Trophoblast cell (in vitro differentiated cells and primary cell): ENCODE results near the gene ST3GAL2.

ENCODE experiments used
- DNase-seq, 2 donors: peaks; one replicate each; pipeline ENCODE4 v3.0.0-alpha.2; 2016
- H2AFZ ChIP-seq: 2 replicates; pipeline ENCODE4 v1.6.1; 2013; ENCODE audit warnings: low read length, moderate library complexity, mild to moderate bottlenecking; ENCODE audit not compliant: insufficient read depth, poor library complexity
- H2AK5ac ChIP-seq: 2 replicates; pipeline ENCODE4 v1.6.1; 2013; ENCODE audit warnings: mild to moderate bottlenecking, low read length
- H2BK120ac ChIP-seq: 2 replicates; pipeline ENCODE4 v1.6.1; 2013; ENCODE audit warnings: low read length, mild to moderate bottlenecking, moderate library complexity; ENCODE audit not compliant: insufficient read depth, poor library complexity
- H2BK12ac ChIP-seq: 2 replicates; pipeline ENCODE4 v1.6.1; 2013; ENCODE audit warnings: mild to moderate bottlenecking, low read length, moderate library complexity
- H2BK5ac ChIP-seq: 2 replicates; pipeline ENCODE4 v1.6.1; 2013; ENCODE audit warnings: low read length, low read depth, moderate library complexity, mild to moderate bottlenecking; ENCODE audit not compliant: poor library complexity
- H3K14ac ChIP-seq: 2 replicates; pipeline ENCODE4 v1.6.1; 2013; ENCODE audit warnings: mild to moderate bottlenecking, low read length
- H3K18ac ChIP-seq: 2 replicates; pipeline ENCODE4 v1.6.1; 2013; ENCODE audit warnings: mild to moderate bottlenecking, low read length
- H3K23ac ChIP-seq: 2 replicates; pipeline ENCODE4 v1.6.1; 2013; ENCODE audit warnings: low read length
- H3K27ac ChIP-seq: 2 replicates; pipeline ENCODE4 v1.5.1; 2013; ENCODE audit warnings: low read depth, mild to moderate bottlenecking, inconsistent platforms, low read length, moderate library complexity
- H3K27me3 ChIP-seq: 2 replicates; pipeline ENCODE4 v1.6.1; 2013; ENCODE audit warnings: inconsistent platforms, mild to moderate bottlenecking, low read length, moderate library complexity; ENCODE audit not compliant: insufficient read depth
- H3K36me3 ChIP-seq, 2 experiments: 1 replicate in 1 of 2; 2 replicates in 1 of 2; pipeline ENCODE4 v1.6.1; 2013; ENCODE audit warnings: low read length in 2 of 2, mild to moderate bottlenecking in 2 of 2, moderate library complexity in 1 of 2; ENCODE audit not compliant: insufficient read depth in 2 of 2, control insufficient read depth in 1 of 2
- H3K4ac ChIP-seq: 2 replicates; pipeline ENCODE4 v1.6.1; 2013; ENCODE audit warnings: low read depth, mild to moderate bottlenecking, low read length, moderate library complexity
- H3K4me1 ChIP-seq, 2 experiments: 1 replicate in 1 of 2; 2 replicates in 1 of 2; pipeline ENCODE4 v1.6.1; 2013; ENCODE audit warnings: low read length in 2 of 2, mild to moderate bottlenecking in 2 of 2, moderate library complexity in 1 of 2; ENCODE audit not compliant: insufficient read depth in 2 of 2, control insufficient read depth in 1 of 2
- H3K4me2 ChIP-seq: 2 replicates; pipeline ENCODE4 v1.6.1; 2013; ENCODE audit warnings: inconsistent platforms, mild to moderate bottlenecking, low read length, moderate library complexity
- H3K4me3 ChIP-seq: 2 replicates; pipeline ENCODE4 v1.5.1; 2013; ENCODE audit warnings: mild to moderate bottlenecking, low read depth, low read length, inconsistent platforms
- H3K79me1 ChIP-seq: one replicate; pipeline ENCODE4 v1.6.1; 2013; ENCODE audit warnings: low read length
- H3K79me2 ChIP-seq: 2 replicates; pipeline ENCODE4 v1.6.1; 2013; ENCODE audit warnings: low read length, mild to moderate bottlenecking; ENCODE audit not compliant: control insufficient read depth, insufficient read depth, poor library complexity
- H3K9ac ChIP-seq: 2 replicates; pipeline ENCODE4 v1.6.1; 2013; ENCODE audit warnings: mild to moderate bottlenecking, low read length
- H3K9me3 ChIP-seq: 2 replicates; pipeline ENCODE4 v1.6.1; 2013; ENCODE audit warnings: low read depth, mild to moderate bottlenecking, control low read depth, inconsistent platforms, low read length; ENCODE audit not compliant: insufficient read depth
- H4K12ac ChIP-seq: 2 replicates; pipeline ENCODE4 v1.6.1; 2013; ENCODE audit warnings: low read depth, mild to moderate bottlenecking, low read length, moderate library complexity
- H4K8ac ChIP-seq: 2 replicates; pipeline ENCODE4 v1.6.1; 2013; ENCODE audit warnings: low read depth, mild to moderate bottlenecking, low read length, moderate library complexity
- H4K91ac ChIP-seq: one replicate; pipeline ENCODE4 v1.6.1; 2013; ENCODE audit warnings: low read depth, mild to moderate bottlenecking, low read length, moderate library complexity
- WGBS: extraction: QIAGEN DNeasy Blood & Tissue Kit; methylation state at CpG from one replicate; pipeline ENCODE4 v1.1.7; 2013; ENCODE audit warnings: missing lambda C conversion rate; ENCODE audit not compliant: insufficient read length, insufficient coverage; ENCODE audit errors: extremely low coverage; 5-methylcytosine and 5-hydroxymethylcytosine counted together

ST3GAL2 gene

DNA sequence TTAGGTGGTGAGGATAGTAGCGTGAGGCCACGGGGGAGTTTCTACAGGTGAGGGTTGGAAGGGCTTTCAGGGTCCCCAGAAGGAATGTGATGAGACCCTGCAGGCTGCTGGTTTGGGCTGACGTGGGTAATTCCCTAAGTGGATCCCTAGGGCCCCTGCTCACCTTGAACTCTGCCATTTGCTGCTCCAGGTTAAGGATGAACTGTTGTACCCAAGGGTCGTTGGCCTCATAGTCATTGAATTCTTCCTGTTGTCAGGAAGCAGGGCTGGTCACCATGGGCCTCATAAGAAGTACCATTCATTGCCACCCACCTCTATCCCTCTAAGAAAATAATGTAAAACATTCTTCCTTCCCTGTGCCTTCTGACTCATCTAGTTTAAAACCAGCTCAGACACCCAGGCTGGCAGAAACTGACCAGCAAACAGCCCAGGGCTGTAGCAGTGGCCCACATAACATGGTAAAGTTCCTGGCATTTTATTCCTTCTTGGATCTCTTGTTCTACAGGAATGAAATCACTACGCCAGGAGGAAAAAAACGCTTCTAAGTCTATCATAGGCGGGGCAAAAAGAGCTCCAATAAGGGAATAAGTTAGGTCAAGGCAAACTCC lies 43.1 kb upstream of the ST3GAL2 start:
- Histone ChIP-seq H3K23ac (no peak overlapping the region), H3K18ac (no peak overlapping the region), H3K4me2 (no peak overlapping the region), H4K91ac (no peak overlapping the region), H3K4me3 (no peak overlapping the region), H2BK120ac (no peak overlapping the region), H3K36me3 (peaks cover 46 to 54% of the 10 kb centered on the region in 2 experiments), H4K12ac (no peak overlapping the region), H2AFZ (no peak overlapping the region), H3K4ac (no peak overlapping the region), H3K14ac (no peak overlapping the region), H4K8ac (no peak overlapping the region), H2BK12ac (no peak overlapping the region), H3K79me1 (no peaks in the 10 kb centered on the region), H3K27ac (no peak overlapping the region), H2BK5ac (no peak overlapping the region), H3K79me2 (no peaks in the 10 kb centered on the region), H2AK5ac (no peak overlapping the region), H3K9ac (no peak overlapping the region), H3K4me1 (peaks cover 0 to 3% of the 10 kb centered on the region in 2 experiments), H3K27me3 (no peaks in the 10 kb centered on the region), H3K9me3 (peaks cover 1% of the 10 kb centered on the region)
- no CpG with 5 or more reads among the region's 7 CpGs for WGBS
- DNase-seq = peak; percentile 86 to 95

- Histone ChIP-seq H3K9me3 (peaks cover 1% of the 10 kb centered on the region), H3K36me3 (peaks cover 46 to 51% of the 10 kb centered on the region in 2 experiments), H3K18ac (no peak overlapping the region), H2BK12ac (no peak overlapping the region), H2AFZ (no peak overlapping the region), H4K12ac (no peak overlapping the region), H3K27me3 (no peaks in the 10 kb centered on the region), H2AK5ac (no peak overlapping the region), H3K4me2 (no peak overlapping the region), H4K91ac (no peak overlapping the region), H2BK120ac (no peak overlapping the region), H3K79me1 (no peaks in the 10 kb centered on the region), H3K9ac (no peak overlapping the region), H3K4me1 (peaks cover 8 to 10% of the 10 kb centered on the region in 2 experiments), H3K4ac (no peak overlapping the region), H3K23ac (no peak overlapping the region), H3K27ac (no peak overlapping the region), H3K14ac (no peak overlapping the region), H2BK5ac (no peak overlapping the region), H4K8ac (no peak overlapping the region), H3K4me3 (no peak overlapping the region), H3K79me2 (no peaks in the 10 kb centered on the region)
- WGBS = no CpG with 5 or more reads among the region's 17 CpGs
- no peak for DNase-seq
Measured at GRCh38 chr16:70480127-70481105, 41.5 kb upstream of the ST3GAL2 start.

- Histone ChIP-seq H3K36me3 (peaks cover 44 to 50% of the 10 kb centered on the region in 2 experiments), H3K4me2 (no peak overlapping the region), H3K9me3 (peaks cover 1% of the 10 kb centered on the region), H3K23ac (no peak overlapping the region), H3K18ac (no peak overlapping the region), H3K9ac (no peak overlapping the region), H3K14ac (no peak overlapping the region), H3K79me1 (no peaks in the 10 kb centered on the region), H3K79me2 (no peaks in the 10 kb centered on the region), H4K91ac (no peak overlapping the region), H4K8ac (no peak overlapping the region), H4K12ac (no peak overlapping the region), H3K27ac (no peak overlapping the region), H2BK12ac (no peak overlapping the region), H2BK120ac (no peak overlapping the region), H2AK5ac (no peak overlapping the region), H3K4me3 (no peak overlapping the region), H3K4ac (no peak overlapping the region), H3K4me1 (peaks cover 16 to 19% of the 10 kb centered on the region in 2 experiments), H2AFZ (no peak overlapping the region), H2BK5ac (no peak overlapping the region), H3K27me3 (no peaks in the 10 kb centered on the region)
- WGBS = no CpG with 5 or more reads among the region's 10 CpGs
- DNase-seq = no peak
Measured at GRCh38 chr16:70478912-70479341, 40.0 kb upstream of the ST3GAL2 start.

GRCh38 chr16:70478169-70478568 lies 39.3 kb upstream of the ST3GAL2 start:
- Histone ChIP-seq H3K9me3 (peaks cover 1% of the 10 kb centered on the region), H3K14ac (no peak overlapping the region), H4K12ac (no peak overlapping the region), H3K4me3 (no peak overlapping the region), H2BK120ac (no peak overlapping the region), H3K27me3 (no peaks in the 10 kb centered on the region), H4K91ac (no peak overlapping the region), H3K18ac (no peak overlapping the region), H3K27ac (no peak overlapping the region), H3K79me1 (no peaks in the 10 kb centered on the region), H3K4ac (no peak overlapping the region), H2BK12ac (no peak overlapping the region), H2AFZ (no peak overlapping the region), H2BK5ac (no peak overlapping the region), H3K9ac (no peak overlapping the region), H4K8ac (no peak overlapping the region), H3K79me2 (no peaks in the 10 kb centered on the region), H3K36me3 (peaks cover 38 to 44% of the 10 kb centered on the region in 2 experiments), H3K4me2 (no peak overlapping the region), H2AK5ac (no peak overlapping the region), H3K4me1 (peaks cover 16 to 19% of the 10 kb centered on the region in 2 experiments), H3K23ac (no peak overlapping the region)
- DNase-seq = no peak
- no CpG with 5 or more reads among the region's 8 CpGs for WGBS
